Choroid plexus epithelial cell (primary cell): ENCODE measurements around the gene FAM227B.
"Not testable (repeated sequence)": the region's sequence is repeated elsewhere in the genome, so short reads cannot be mapped to it uniquely, and the experiment has no call there.

Source experiments
- DNase-seq: peaks from one replicate; pipeline ENCODE4 v3.0.0-alpha.2; 2010; ENCODE audit warnings: low read depth
- H3K4me3 ChIP-seq: 2 replicates; pipeline ENCODE4 v1.5.1; 2011; ENCODE audit warnings: low read depth, mild to moderate bottlenecking, control low read depth, low read length, moderate library complexity
- CTCF ChIP-seq: conservative IDR thresholded peaks from 2 replicates; pipeline ENCODE4 v1.5.1; 2011; ENCODE audit warnings: low read depth, mild to moderate bottlenecking, control low read depth, inconsistent platforms, low read length, moderate library complexity

FAM227B gene

GRCh38 chr15:49361370-49361769 lies 259.2 kb downstream of the FAM227B start:
- TF ChIP-seq CTCF = no peak
- no peak overlapping the region for H3K4me3 ChIP-seq
- no peak for DNase-seq

- not testable (repeated sequence) for DNase-seq, H3K4me3 ChIP-seq
Observed at GRCh38 chr15:49354439-49354838, 266.2 kb downstream of the FAM227B start.

GRCh38 chr15:49343546-49343945 lies 277.1 kb downstream of the FAM227B start:
- no peak for TF ChIP-seq CTCF
- no peak overlapping the region for H3K4me3 ChIP-seq
- no peak for DNase-seq

- no peak for TF ChIP-seq CTCF
- no peak overlapping the region for H3K4me3 ChIP-seq
- DNase-seq = no peak
Observed at GRCh38 chr15:49339656-49340055, 281.0 kb downstream of the FAM227B start.

- no peak overlapping the region for H3K4me3 ChIP-seq
- peak; percentile 25 for DNase-seq
- no peak for TF ChIP-seq CTCF
Observed at GRCh38 chr15:49331951-49332350, 288.7 kb downstream of the FAM227B start.

GRCh38 chr15:49331442-49331841 lies 289.2 kb downstream of the FAM227B start:
- no peak overlapping the region for H3K4me3 ChIP-seq
- DNase-seq = no peak
- no peak for TF ChIP-seq CTCF

GRCh38 chr15:49330166-49330565 lies 290.5 kb downstream of the FAM227B start:
- TF ChIP-seq CTCF = no peak
- H3K4me3 ChIP-seq = no peak overlapping the region
- DNase-seq = peak; percentile 8

- no peak for DNase-seq
- TF ChIP-seq CTCF = no peak
- H3K4me3 ChIP-seq = no peak overlapping the region
Observed at GRCh38 chr15:49328941-49329340, 291.7 kb downstream of the FAM227B start.
